ENCODE results near the gene KCNQ1. TPM values are rescaled to one million over a fixed set of nuclear protein-coding genes. Genes with fewer than 3 reads are reported as not detected.

KCNQ1 gene
- polyA plus RNA-seq, 1 donor from 2014 or later: not detected

DNA sequence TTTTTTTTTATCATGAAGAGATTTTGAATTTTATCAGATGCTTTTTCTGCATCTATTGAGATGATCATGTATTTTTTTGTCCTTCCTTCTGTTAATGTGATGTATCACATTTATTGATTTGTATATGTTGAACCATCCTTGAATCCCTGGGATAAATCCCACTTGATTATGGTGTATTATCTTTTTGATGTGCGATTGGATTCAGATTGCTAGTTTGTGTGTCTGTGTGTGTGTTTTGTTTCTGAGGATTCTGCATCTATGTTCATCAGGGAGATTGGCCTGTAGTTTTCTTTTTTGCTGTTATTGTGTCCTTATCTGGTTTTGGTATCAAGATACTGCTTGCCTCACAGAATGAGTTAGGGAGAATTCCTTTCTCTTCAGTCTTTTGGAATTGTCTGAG, 202.4 kb downstream of the KCNQ1 start:
- Histone ChIP-seq H4K20me1 (ENCODE audit: insufficient read depth) (no peaks in the 10 kb centered on the region), H3K4me2 (ENCODE audit: low read length) (no peak overlapping the region), H3K36me3 (ENCODE audit: insufficient read depth, low read length) (no peaks in the 10 kb centered on the region), H3K9me3 (ENCODE audit: low read length) (peaks cover 19% of the 10 kb centered on the region), H3K27ac (ENCODE audit: low read length) (no peak overlapping the region), H3K79me2 (replicated peaks; ENCODE audit: insufficient read depth, low read length) (no peaks in the 10 kb centered on the region), H3K9ac (ENCODE audit: low read length) (no peak overlapping the region), H3K4me3 (ENCODE audit: low read length) (no peak overlapping the region), H2AFZ (ENCODE audit: low read depth, low read length) (no peak overlapping the region), H3K9me2 (ENCODE audit: insufficient read depth, low read length) (no peaks in the 10 kb centered on the region), H3F3A (ENCODE audit: insufficient read depth, low read length, poor library complexity, severe bottlenecking) (no peaks in the 10 kb centered on the region), H3K27me3 (ENCODE audit: insufficient read depth, low read depth, low read length) (no peaks in the 10 kb centered on the region)
- no peak for TF ChIP-seq RAD21 (conservative IDR thresholded peaks at IDR 0.05)
- no peak for TF ChIP-seq POLR2AphosphoS5 (IDR thresholded peaks at IDR 0.05)
- no peak for TF ChIP-seq EZH2 (IDR thresholded peaks at IDR 0.05; ENCODE audit: borderline replicate concordance, insufficient read depth, low read length, poor library complexity, severe bottlenecking)
- TF ChIP-seq, protein P1, sequence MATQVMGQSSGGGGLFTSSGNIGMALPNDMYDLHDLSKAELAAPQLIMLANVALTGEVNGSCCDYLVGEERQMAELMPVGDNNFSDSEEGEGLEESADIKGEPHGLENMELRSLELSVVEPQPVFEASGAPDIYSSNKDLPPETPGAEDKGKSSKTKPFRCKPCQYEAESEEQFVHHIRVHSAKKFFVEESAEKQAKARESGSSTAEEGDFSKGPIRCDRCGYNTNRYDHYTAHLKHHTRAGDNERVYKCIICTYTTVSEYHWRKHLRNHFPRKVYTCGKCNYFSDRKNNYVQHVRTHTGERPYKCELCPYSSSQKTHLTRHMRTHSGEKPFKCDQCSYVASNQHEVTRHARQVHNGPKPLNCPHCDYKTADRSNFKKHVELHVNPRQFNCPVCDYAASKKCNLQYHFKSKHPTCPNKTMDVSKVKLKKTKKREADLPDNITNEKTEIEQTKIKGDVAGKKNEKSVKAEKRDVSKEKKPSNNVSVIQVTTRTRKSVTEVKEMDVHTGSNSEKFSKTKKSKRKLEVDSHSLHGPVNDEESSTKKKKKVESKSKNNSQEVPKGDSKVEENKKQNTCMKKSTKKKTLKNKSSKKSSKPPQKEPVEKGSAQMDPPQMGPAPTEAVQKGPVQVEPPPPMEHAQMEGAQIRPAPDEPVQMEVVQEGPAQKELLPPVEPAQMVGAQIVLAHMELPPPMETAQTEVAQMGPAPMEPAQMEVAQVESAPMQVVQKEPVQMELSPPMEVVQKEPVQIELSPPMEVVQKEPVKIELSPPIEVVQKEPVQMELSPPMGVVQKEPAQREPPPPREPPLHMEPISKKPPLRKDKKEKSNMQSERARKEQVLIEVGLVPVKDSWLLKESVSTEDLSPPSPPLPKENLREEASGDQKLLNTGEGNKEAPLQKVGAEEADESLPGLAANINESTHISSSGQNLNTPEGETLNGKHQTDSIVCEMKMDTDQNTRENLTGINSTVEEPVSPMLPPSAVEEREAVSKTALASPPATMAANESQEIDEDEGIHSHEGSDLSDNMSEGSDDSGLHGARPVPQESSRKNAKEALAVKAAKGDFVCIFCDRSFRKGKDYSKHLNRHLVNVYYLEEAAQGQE (IDR thresholded peaks at IDR 0.05; ENCODE audit: borderline replicate concordance): no peak
- TF ChIP-seq MXI1 (conservative IDR thresholded peaks at IDR 0.05; ENCODE audit: poor library complexity, severe bottlenecking): no peak
- TF ChIP-seq EP300 (conservative IDR thresholded peaks at IDR 0.05; ENCODE audit: poor library complexity, severe bottlenecking): no peak
- no peak for TF ChIP-seq SMC3 (conservative IDR thresholded peaks at IDR 0.05; ENCODE audit: poor library complexity)
- TF ChIP-seq TAF1 (IDR thresholded peaks at IDR 0.05; ENCODE audit: low read depth): no peak
- TF ChIP-seq, protein P2, sequence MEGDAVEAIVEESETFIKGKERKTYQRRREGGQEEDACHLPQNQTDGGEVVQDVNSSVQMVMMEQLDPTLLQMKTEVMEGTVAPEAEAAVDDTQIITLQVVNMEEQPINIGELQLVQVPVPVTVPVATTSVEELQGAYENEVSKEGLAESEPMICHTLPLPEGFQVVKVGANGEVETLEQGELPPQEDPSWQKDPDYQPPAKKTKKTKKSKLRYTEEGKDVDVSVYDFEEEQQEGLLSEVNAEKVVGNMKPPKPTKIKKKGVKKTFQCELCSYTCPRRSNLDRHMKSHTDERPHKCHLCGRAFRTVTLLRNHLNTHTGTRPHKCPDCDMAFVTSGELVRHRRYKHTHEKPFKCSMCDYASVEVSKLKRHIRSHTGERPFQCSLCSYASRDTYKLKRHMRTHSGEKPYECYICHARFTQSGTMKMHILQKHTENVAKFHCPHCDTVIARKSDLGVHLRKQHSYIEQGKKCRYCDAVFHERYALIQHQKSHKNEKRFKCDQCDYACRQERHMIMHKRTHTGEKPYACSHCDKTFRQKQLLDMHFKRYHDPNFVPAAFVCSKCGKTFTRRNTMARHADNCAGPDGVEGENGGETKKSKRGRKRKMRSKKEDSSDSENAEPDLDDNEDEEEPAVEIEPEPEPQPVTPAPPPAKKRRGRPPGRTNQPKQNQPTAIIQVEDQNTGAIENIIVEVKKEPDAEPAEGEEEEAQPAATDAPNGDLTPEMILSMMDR (IDR thresholded peaks at IDR 0.05; ENCODE audit: poor library complexity, severe bottlenecking): no peak

DNA sequence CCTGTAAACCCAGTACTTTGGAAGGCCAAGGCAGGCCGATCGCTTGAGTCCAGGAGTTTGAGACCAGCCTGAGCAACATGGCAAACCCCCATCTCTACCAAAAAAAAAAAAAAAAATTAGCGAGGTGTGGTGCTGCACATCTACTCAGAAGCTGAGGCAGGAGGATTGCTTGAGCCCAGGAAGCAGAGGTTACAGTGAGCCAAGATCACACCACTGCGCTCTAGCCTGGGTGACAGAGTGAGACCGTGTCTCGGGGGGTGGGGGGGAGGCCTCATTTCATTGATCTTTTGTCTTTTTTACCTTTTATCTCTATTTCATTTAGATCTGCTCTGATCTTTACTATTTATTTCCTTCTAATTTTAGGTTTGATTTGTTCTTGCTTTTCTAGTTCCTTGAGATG, 203.1 kb downstream of the KCNQ1 start:
- Histone ChIP-seq H3K9me2 (ENCODE audit: insufficient read depth, low read length) (no peaks in the 10 kb centered on the region), H3K79me2 (replicated peaks; ENCODE audit: insufficient read depth, low read length) (no peaks in the 10 kb centered on the region), H3K9ac (ENCODE audit: low read length) (no peak overlapping the region), H4K20me1 (ENCODE audit: insufficient read depth) (no peaks in the 10 kb centered on the region), H3K27ac (ENCODE audit: low read length) (no peak overlapping the region), H3K27me3 (ENCODE audit: insufficient read depth, low read depth, low read length) (no peaks in the 10 kb centered on the region), H3K9me3 (ENCODE audit: low read length) (peaks cover 19% of the 10 kb centered on the region), H2AFZ (ENCODE audit: low read depth, low read length) (no peak overlapping the region), H3K4me3 (ENCODE audit: low read length) (no peak overlapping the region), H3K36me3 (ENCODE audit: insufficient read depth, low read length) (no peaks in the 10 kb centered on the region), H3F3A (ENCODE audit: insufficient read depth, low read length, poor library complexity, severe bottlenecking) (no peaks in the 10 kb centered on the region), H3K4me2 (ENCODE audit: low read length) (no peak overlapping the region)
- no peak for TF ChIP-seq RAD21 (conservative IDR thresholded peaks at IDR 0.05)
- TF ChIP-seq, protein P2 (IDR thresholded peaks at IDR 0.05; ENCODE audit: poor library complexity, severe bottlenecking): no peak
- no peak for TF ChIP-seq EP300 (conservative IDR thresholded peaks at IDR 0.05; ENCODE audit: poor library complexity, severe bottlenecking)
- TF ChIP-seq EZH2 (IDR thresholded peaks at IDR 0.05; ENCODE audit: borderline replicate concordance, insufficient read depth, low read length, poor library complexity, severe bottlenecking): no peak
- no peak for TF ChIP-seq MXI1 (conservative IDR thresholded peaks at IDR 0.05; ENCODE audit: poor library complexity, severe bottlenecking)
- TF ChIP-seq, protein P1 (IDR thresholded peaks at IDR 0.05; ENCODE audit: borderline replicate concordance): no peak
- TF ChIP-seq POLR2AphosphoS5 (IDR thresholded peaks at IDR 0.05): no peak

All from neural cell (in vitro differentiated cells).